Gastroesophageal sphincter (tissue), 4 donors: ENCODE data around the gene RAP1GAP2. TPM values are rescaled to one million over a fixed set of nuclear protein-coding genes. Genes with fewer than 3 reads are reported as not detected.

Source experiments
- ATAC-seq: fragments of 150-250 bp; one replicate; pipeline ENCODE4 v1.9.1; 2016; ENCODE audit warnings: mild to moderate bottlenecking, moderate library complexity
- H3K27ac ChIP-seq, 4 donors: fragments of 200-600 bp; sonication (generic) in 3 of 4; 1 replicate in 3 of 4; 2 replicates in 1 of 4; pipeline ENCODE4 v1.5.1; 2016 to 2019
- H3K27me3 ChIP-seq: fragments of 200-600 bp; sonication (generic); one replicate; pipeline ENCODE4 v1.5.1; 2019
- H3K36me3 ChIP-seq, 2 donors: fragments of 200-600 bp; sonication (generic); one replicate each; pipeline ENCODE4 v1.5.1; 2019; ENCODE audit warnings: control low read depth in 1 of 2
- H3K4me1 ChIP-seq, 3 donors: fragments of 200-600 bp; sonication (generic); 1 replicate in 2 of 3; 2 replicates in 1 of 3; pipeline ENCODE4 v1.5.1; 2016 to 2019; ENCODE audit warnings: control low read depth in 2 of 3
- H3K4me3 ChIP-seq, 2 donors: fragments of 200-600 bp; sonication (generic); one replicate each; pipeline ENCODE4 v1.5.1; 2019; ENCODE audit warnings: mild to moderate bottlenecking in 1 of 2, moderate library complexity in 1 of 2
- H3K9me3 ChIP-seq, 3 donors: fragments of 200-600 bp; sonication (generic); one replicate each; pipeline ENCODE4 v1.5.1; 2017 to 2019; ENCODE audit warnings: control low read depth in 2 of 3
- CTCF ChIP-seq, 4 experiments: fragments of 200-600 bp in 2 of 4; fragments of 450-650 bp in 2 of 4; sonication (generic) in 1 of 4; IDR thresholded peaks; one replicate each; pipeline ENCODE4 v1.5.1; 2017 to 2019; ENCODE audit warnings: antibody characterized with exemption in 4 of 4, mild to moderate bottlenecking in 2 of 4, moderate library complexity in 2 of 4
- EP300 ChIP-seq: sonication (generic); formaldehyde crosslinking; IDR thresholded peaks from one replicate; pipeline ENCODE4 v1.6.1; 2017; ENCODE audit warnings: antibody characterized with exemption, mild to moderate bottlenecking
- POLR2A ChIP-seq, 2 donors: fragments of 450-650 bp; IDR thresholded peaks; one replicate each; pipeline ENCODE4 v1.6.1; 2017; ENCODE audit warnings: antibody characterized with exemption in 2 of 2, mild to moderate bottlenecking in 2 of 2, moderate library complexity in 1 of 2
- POLR2AphosphoS5 ChIP-seq: sonication (generic); formaldehyde crosslinking; IDR thresholded peaks from one replicate; pipeline ENCODE4 v1.6.1; 2017; ENCODE audit warnings: antibody characterized with exemption
- WGBS, 2 donors: methylation state at CpG; one replicate each; pipeline ENCODE4 v1.1.5; 2018; ENCODE audit warnings: low coverage in 1 of 2; 5-methylcytosine and 5-hydroxymethylcytosine counted together
- total RNA-seq, 4 donors: library from RNA; depleted of rRNA; stranded (reverse); fragments of >200 nt; gene quantifications; one replicate each; pipeline ENCODE4 v1.1.0, GENCODE V29; 2016

Gene RAP1GAP2
- total RNA-seq, 4 donors from 2014 or later = 8.8 to 19.5 (median 11.3) TPM

- Histone ChIP-seq H3K4me3 (no peak overlapping the region), H3K9me3 (no peaks in the 10 kb centered on the region), H3K27ac (no peak overlapping the region), H3K36me3 (no peaks in the 10 kb centered on the region), H3K4me1 (no peaks in the 10 kb centered on the region), H3K27me3 (peaks cover 3% of the 10 kb centered on the region)
- 16 to 22% methylated on average over 3 to 10 of the region's 10 CpGs for WGBS, 2 donors
- no peak for TF ChIP-seq EP300
- TF ChIP-seq POLR2AphosphoS5 = no peak
- TF ChIP-seq POLR2A (IDR thresholded peaks at IDR 0.05) = no peak
- TF ChIP-seq CTCF (IDR thresholded peaks at IDR 0.05) = no peak
- ATAC-seq = no peak
These were observed 128.0 kb downstream of the RAP1GAP2 start for GRCh38 chr17:2924211-2924610.

- ATAC-seq = no peak
- H3K36me3 ChIP-seq = no peaks in the 10 kb centered on the region
- H3K4me1 ChIP-seq = no peaks in the 10 kb centered on the region
- TF ChIP-seq EP300 (no peak), CTCF (IDR thresholded peaks at IDR 0.05) (no peak), POLR2AphosphoS5 (no peak), POLR2A (IDR thresholded peaks at IDR 0.05) (no peak)
- WGBS, 2 donors = 60 to 76% methylated on average over 1 to 5 of the region's 8 CpGs
- H3K27ac ChIP-seq = no peak overlapping the region
- no peaks in the 10 kb centered on the region for H3K9me3 ChIP-seq
- peaks cover 3% of the 10 kb centered on the region for H3K27me3 ChIP-seq
- no peak overlapping the region for H3K4me3 ChIP-seq
These were observed 128.8 kb downstream of the RAP1GAP2 start for GRCh38 chr17:2925011-2925410.

GRCh38 chr17:2926019-2926650 lies 129.9 kb downstream of the RAP1GAP2 start:
- Histone ChIP-seq H3K4me3 (no peak overlapping the region), H3K4me1 (no peaks in the 10 kb centered on the region), H3K9me3 (no peaks in the 10 kb centered on the region), H3K27ac (no peak overlapping the region), H3K36me3 (no peaks in the 10 kb centered on the region), H3K27me3 (peaks cover 3% of the 10 kb centered on the region)
- no peak for ATAC-seq
- 81 to 88% methylated on average over 3 to 8 of the region's 14 CpGs for WGBS, 2 donors
- TF ChIP-seq POLR2AphosphoS5 (no peak), POLR2A (IDR thresholded peaks at IDR 0.05) (no peak), CTCF (IDR thresholded peaks at IDR 0.05) (no peak), EP300 (no peak)

GRCh38 chr17:2928294-2928890 lies 132.2 kb downstream of the RAP1GAP2 start:
- no peak overlapping the region for H3K27ac ChIP-seq
- no peaks in the 10 kb centered on the region for H3K9me3 ChIP-seq
- H3K4me1 ChIP-seq = no peaks in the 10 kb centered on the region
- no peaks in the 10 kb centered on the region for H3K36me3 ChIP-seq
- TF ChIP-seq POLR2A (IDR thresholded peaks at IDR 0.05) (no peak), EP300 (no peak), CTCF (IDR thresholded peaks at IDR 0.05) (no peak), POLR2AphosphoS5 (no peak)
- no peak overlapping the region for H3K4me3 ChIP-seq
- ATAC-seq = no peak
- WGBS, 2 donors = 100% methylated on average over 2 to 3 of the region's 22 CpGs
- H3K27me3 ChIP-seq = no peaks in the 10 kb centered on the region

GRCh38 chr17:2929881-2930533 lies 133.8 kb downstream of the RAP1GAP2 start:
- ATAC-seq = no peak

More at GRCh38 chr17:2929881-2930533, 133.8 kb downstream of the RAP1GAP2 start:
- no CpG with 5 or more reads among the region's 15 CpGs for WGBS, 2 donors
- no peak overlapping the region for H3K4me3 ChIP-seq
- TF ChIP-seq POLR2AphosphoS5 (no peak), CTCF (IDR thresholded peaks at IDR 0.05) (peak in 2 of 4 experiments; percentile 3 to 47), EP300 (no peak), POLR2A (IDR thresholded peaks at IDR 0.05) (no peak)
- H3K27ac ChIP-seq = no peak overlapping the region
- no peaks in the 10 kb centered on the region for H3K4me1 ChIP-seq
- peaks cover 0 to 8% of the 10 kb centered on the region in 2 donors for H3K36me3 ChIP-seq
- H3K27me3 ChIP-seq = no peaks in the 10 kb centered on the region
- H3K9me3 ChIP-seq = no peaks in the 10 kb centered on the region
